Right cardiac atrium (tissue), 5 donors: ENCODE data around the gene NEDD4L. TPM values are rescaled to one million over a fixed set of nuclear protein-coding genes. Genes with fewer than 3 reads are reported as not detected.
A peak's percentile ranks its signal among the peaks of the same experiment; 100 is the strongest.

Source experiments
- ATAC-seq, 2 donors: fragments of 200-7000 bp; cut with Tn5 transposase; one replicate each; pipeline versions ENCODE4 v1.8.0 to v1.9.1; 2020; ENCODE audit warnings: moderate library complexity in 2 of 2, mild to moderate bottlenecking in 1 of 2
- DNase-seq, 3 donors: peaks; one replicate each; pipeline ENCODE4 v3.0.0-alpha.2; 2020
- H3K27ac ChIP-seq: one replicate; pipeline ENCODE4 v1.5.1; 2013; ENCODE audit warnings: mild to moderate bottlenecking, low read length, control low read depth, moderate library complexity
- H3K27me3 ChIP-seq: one replicate; pipeline ENCODE4 v1.6.1; 2013; ENCODE audit not compliant: control insufficient read depth, insufficient read depth
- H3K4me1 ChIP-seq: one replicate; pipeline ENCODE4 v1.6.1; 2013; ENCODE audit warnings: low read length; ENCODE audit not compliant: control insufficient read depth, insufficient read depth
- H3K4me3 ChIP-seq: one replicate; pipeline ENCODE4 v1.5.1; 2013; ENCODE audit warnings: low read length, control low read depth
- H3K9me3 ChIP-seq: one replicate; pipeline ENCODE4 v1.6.1; 2013; ENCODE audit warnings: low read length; ENCODE audit not compliant: control insufficient read depth
- WGBS: extraction: QIAGEN DNeasy Blood & Tissue Kit; methylation state at CpG from one replicate; pipeline ENCODE4 v1.1.7; 2013; 5-methylcytosine and 5-hydroxymethylcytosine counted together
- intact Hi-C, 4 donors: fragments of 100-400 bp; cut with DNase I; formaldehyde crosslinking; loops; one replicate each; pipeline versions ENCODE4 v1.11.0 to v1.14.0; 2022 to 2023
- polyA plus RNA-seq: library from polyadenylated mRNA; stranded (reverse); fragments of 200-250 nt; gene quantifications from one replicate; pipeline ENCODE4 v1.2.3, GENCODE V29; 2013
- total RNA-seq, 4 donors: library from RNA; stranded (reverse); fragmentation: NEBNext Ultra II Directional; extraction: Animal tissue kit (Norgen Biotek cat#: 25700); gene quantifications; one replicate each; pipeline ENCODE4 v1.2.1, GENCODE V29; 2021
- donor health status: healthy with polysubstance abuse.
- donor health status: DM: no; HTN: yes; CAD: no.
- donor health status: DM: no; HTN: no; CAD: no.
- donor health status: DM: no; HTN: yes; CAD: no; lungs with severe emphysema.
- donor health status: DM: yes; HTN: yes; CAD: no.

Gene NEDD4L
- total and polyA plus RNA-seq, 5 donors = 25.7 to 87.5 (median 74.0) TPM

GRCh38 chr18:58140387-58141325, 96.6 kb downstream of the NEDD4L start:
- H3K27me3 ChIP-seq = no peaks in the 10 kb centered on the region
- H3K9me3 ChIP-seq = no peaks in the 10 kb centered on the region
- H3K27ac ChIP-seq = no peak overlapping the region
- H3K4me1 ChIP-seq = no peaks in the 10 kb centered on the region
- 75% methylated on average over 12 of the region's 12 CpGs for WGBS
- DNase-seq = no peak
- no peak for ATAC-seq
- intact Hi-C loops = no loop called here
- H3K4me3 ChIP-seq = no peak overlapping the region

GRCh38 chr18:58143386-58143785, 99.4 kb downstream of the NEDD4L start:
- Histone ChIP-seq H3K27ac (no peak overlapping the region), H3K9me3 (no peaks in the 10 kb centered on the region), H3K4me1 (peaks cover 1% of the 10 kb centered on the region), H3K4me3 (no peak overlapping the region), H3K27me3 (no peaks in the 10 kb centered on the region)
- no peak for DNase-seq
- WGBS = 50% methylated on average over 11 of the region's 11 CpGs
- intact Hi-C loops = no loop called here
- ATAC-seq = peak; percentile 42 to 63

- intact Hi-C loops = no loop called here
- H3K4me3 ChIP-seq = no peak overlapping the region
- no peak for DNase-seq
- no peak overlapping the region for H3K27ac ChIP-seq
- no peak for ATAC-seq
- no peaks in the 10 kb centered on the region for H3K9me3 ChIP-seq
- WGBS = 93% methylated on average over 4 of the region's 4 CpGs
- peaks cover 3% of the 10 kb centered on the region for H3K4me1 ChIP-seq
- no peaks in the 10 kb centered on the region for H3K27me3 ChIP-seq
Measured at GRCh38 chr18:58144106-58144505, 100.1 kb downstream of the NEDD4L start.

GRCh38 chr18:58144671-58145285, 100.8 kb downstream of the NEDD4L start:
- H3K27ac ChIP-seq = no peak overlapping the region
- DNase-seq (no peak), ATAC-seq (no peak)
- WGBS = 93% methylated on average over 10 of the region's 10 CpGs
- H3K27me3 ChIP-seq = no peaks in the 10 kb centered on the region
- intact Hi-C loops = no loop called here
- no peaks in the 10 kb centered on the region for H3K9me3 ChIP-seq
- H3K4me1 ChIP-seq = peaks cover 5% of the 10 kb centered on the region
- no peak overlapping the region for H3K4me3 ChIP-seq

GRCh38 chr18:58146099-58146498, 102.1 kb downstream of the NEDD4L start:
- ATAC-seq = no peak
- Histone ChIP-seq H3K27me3 (no peaks in the 10 kb centered on the region), H3K27ac (no peak overlapping the region), H3K9me3 (no peaks in the 10 kb centered on the region), H3K4me3 (no peak overlapping the region), H3K4me1 (peaks cover 5% of the 10 kb centered on the region)
- no peak for DNase-seq
- intact Hi-C loops = no loop called here
- WGBS = 96% methylated on average over 8 of the region's 8 CpGs

- intact Hi-C loops = no loop called here
- no peak for DNase-seq
- Histone ChIP-seq H3K27me3 (no peaks in the 10 kb centered on the region), H3K4me3 (no peak overlapping the region), H3K4me1 (peaks cover 5% of the 10 kb centered on the region), H3K9me3 (no peaks in the 10 kb centered on the region), H3K27ac (no peak overlapping the region)
- 83% methylated on average over 7 of the region's 7 CpGs for WGBS
- ATAC-seq = no peak
Measured at GRCh38 chr18:58148954-58149471, 105.0 kb downstream of the NEDD4L start.

- H3K4me3 ChIP-seq = no peak overlapping the region
- no peak overlapping the region for H3K27ac ChIP-seq
- 97% methylated on average over 4 of the region's 4 CpGs for WGBS
- DNase-seq (no peak), ATAC-seq (no peak)
- H3K27me3 ChIP-seq = no peaks in the 10 kb centered on the region
- no peaks in the 10 kb centered on the region for H3K9me3 ChIP-seq
- intact Hi-C loops = no loop called here
- H3K4me1 ChIP-seq = peaks cover 5% of the 10 kb centered on the region
Measured at GRCh38 chr18:58150772-58151171, 106.7 kb downstream of the NEDD4L start.

- H3K27ac ChIP-seq = no peak overlapping the region
- H3K9me3 ChIP-seq = no peaks in the 10 kb centered on the region
- WGBS = 92% methylated on average over 3 of the region's 3 CpGs
- H3K4me1 ChIP-seq = peaks cover 5% of the 10 kb centered on the region
- H3K27me3 ChIP-seq = no peaks in the 10 kb centered on the region
- DNase-seq = no peak
- no peak for ATAC-seq
- no peak overlapping the region for H3K4me3 ChIP-seq
- intact Hi-C loops = no loop called here
Measured at GRCh38 chr18:58152216-58152615, 108.2 kb downstream of the NEDD4L start.

- Histone ChIP-seq H3K4me3 (no peak overlapping the region), H3K9me3 (no peaks in the 10 kb centered on the region), H3K27ac (no peak overlapping the region), H3K27me3 (no peaks in the 10 kb centered on the region), H3K4me1 (peaks cover 5% of the 10 kb centered on the region)
- WGBS = 98% methylated on average over 3 of the region's 3 CpGs
- DNase-seq (no peak), ATAC-seq (no peak)
- intact Hi-C loops = no loop called here
Measured at GRCh38 chr18:58152891-58153290, 108.9 kb downstream of the NEDD4L start.

GRCh38 chr18:58156516-58156915, 112.5 kb downstream of the NEDD4L start:
- no peak for ATAC-seq
- intact Hi-C loops = no loop called here
- 83% methylated on average over 9 of the region's 9 CpGs for WGBS
- Histone ChIP-seq H3K9me3 (no peaks in the 10 kb centered on the region), H3K4me3 (no peak overlapping the region), H3K27me3 (no peaks in the 10 kb centered on the region), H3K27ac (no peak overlapping the region), H3K4me1 (no peaks in the 10 kb centered on the region)
- no peak for DNase-seq

GRCh38 chr18:58157237-58157636, 113.2 kb downstream of the NEDD4L start:
- WGBS = 97% methylated on average over 3 of the region's 3 CpGs
- DNase-seq (no peak), ATAC-seq (no peak)
- intact Hi-C loops = no loop called here
- H3K27ac ChIP-seq = no peak overlapping the region
- no peaks in the 10 kb centered on the region for H3K27me3 ChIP-seq
- no peaks in the 10 kb centered on the region for H3K4me1 ChIP-seq
- no peak overlapping the region for H3K4me3 ChIP-seq
- H3K9me3 ChIP-seq = no peaks in the 10 kb centered on the region
